Measurements from ENCODE around the gene PLAAT2. TPM values are rescaled to one million over a fixed set of nuclear protein-coding genes. Genes with fewer than 3 reads are reported as not detected.

The PLAAT2 gene
- total and polyA plus RNA-seq, 10 of the 15 experiments (the other 5 are each of a cell fraction or from before 2014, with no cell fraction given) = 4.6 to 25.9 (median 8.6) TPM

DNA sequence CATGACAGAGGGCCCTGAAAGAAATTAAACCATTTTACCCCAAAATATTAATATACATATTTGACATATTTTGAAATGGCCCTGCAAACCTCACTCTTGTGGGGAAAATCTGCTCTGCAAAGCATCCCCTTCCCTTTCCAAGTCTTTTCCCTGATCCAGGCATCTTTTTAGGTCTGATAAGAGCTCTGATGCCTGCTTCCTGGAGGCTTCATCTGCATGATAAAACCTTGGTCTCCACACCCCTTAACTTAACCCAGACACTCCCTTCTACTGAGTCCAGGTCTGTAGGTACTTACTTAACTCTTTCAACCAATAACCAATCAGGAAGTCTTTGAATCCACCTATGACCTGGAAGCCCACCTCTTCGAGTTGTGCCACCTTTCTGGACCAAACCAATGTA lies 59.1 kb downstream of the PLAAT2 start (continued):
- TF ChIP-seq EED (IDR thresholded peaks at IDR 0.05; ENCODE audit: low read depth) = no peak

DNA sequence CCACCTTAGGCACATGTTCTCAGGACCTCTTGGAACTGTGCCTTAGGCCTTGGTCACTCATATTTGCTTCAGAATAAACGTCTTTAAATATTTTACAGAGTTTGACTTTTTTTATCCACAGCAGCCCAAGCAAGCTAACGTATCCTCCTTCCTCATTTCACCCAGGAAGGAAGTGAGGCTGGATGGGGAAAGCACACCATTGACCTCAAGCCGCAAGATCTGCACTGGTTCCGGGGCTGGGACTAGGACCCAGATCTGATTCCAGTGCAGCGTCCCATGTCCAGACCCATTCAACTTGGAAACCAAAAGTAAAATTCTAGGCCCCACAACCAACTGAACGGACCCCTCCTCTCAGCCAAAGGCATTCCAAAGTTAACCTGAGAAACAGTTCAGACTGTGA lies 59.7 kb downstream of the PLAAT2 start:
- no peak overlapping the region for H2AFZ ChIP-seq (ENCODE audit: control insufficient read depth, low read depth, low read length)
- no peak overlapping the region for H3K27ac ChIP-seq (ENCODE audit: control insufficient read depth, insufficient read depth)
- CTCF ChIA-PET = no interaction called here
- ATAC-seq = no peak
- no peak overlapping the region for H3K4me2 ChIP-seq (ENCODE audit: control insufficient read depth, insufficient read depth)
- BruUV-seq (replicated peaks) = no TSS peak
- H3K9ac ChIP-seq (ENCODE audit: control insufficient read depth, insufficient read depth, low read length) = no peak overlapping the region
- in situ Hi-C loops (cut with MboI) = no loop called here
- SMC1A ChIA-PET (ENCODE audit: uncharacterized antibody, unreplicated experiment) = no interaction called here
- FAIRE-seq = no peak
- no peak for DNase-seq (ENCODE audit: low read depth, low spot score)
- no peak overlapping the region for H3K4me3 ChIP-seq
- RAD21 ChIA-PET (ENCODE audit: unreplicated experiment) = no interaction called here
- intact Hi-C loops (cut with micrococcal nuclease; ENCODE audit: unreplicated experiment) = no loop called here
- TF ChIP-seq, protein P1, sequence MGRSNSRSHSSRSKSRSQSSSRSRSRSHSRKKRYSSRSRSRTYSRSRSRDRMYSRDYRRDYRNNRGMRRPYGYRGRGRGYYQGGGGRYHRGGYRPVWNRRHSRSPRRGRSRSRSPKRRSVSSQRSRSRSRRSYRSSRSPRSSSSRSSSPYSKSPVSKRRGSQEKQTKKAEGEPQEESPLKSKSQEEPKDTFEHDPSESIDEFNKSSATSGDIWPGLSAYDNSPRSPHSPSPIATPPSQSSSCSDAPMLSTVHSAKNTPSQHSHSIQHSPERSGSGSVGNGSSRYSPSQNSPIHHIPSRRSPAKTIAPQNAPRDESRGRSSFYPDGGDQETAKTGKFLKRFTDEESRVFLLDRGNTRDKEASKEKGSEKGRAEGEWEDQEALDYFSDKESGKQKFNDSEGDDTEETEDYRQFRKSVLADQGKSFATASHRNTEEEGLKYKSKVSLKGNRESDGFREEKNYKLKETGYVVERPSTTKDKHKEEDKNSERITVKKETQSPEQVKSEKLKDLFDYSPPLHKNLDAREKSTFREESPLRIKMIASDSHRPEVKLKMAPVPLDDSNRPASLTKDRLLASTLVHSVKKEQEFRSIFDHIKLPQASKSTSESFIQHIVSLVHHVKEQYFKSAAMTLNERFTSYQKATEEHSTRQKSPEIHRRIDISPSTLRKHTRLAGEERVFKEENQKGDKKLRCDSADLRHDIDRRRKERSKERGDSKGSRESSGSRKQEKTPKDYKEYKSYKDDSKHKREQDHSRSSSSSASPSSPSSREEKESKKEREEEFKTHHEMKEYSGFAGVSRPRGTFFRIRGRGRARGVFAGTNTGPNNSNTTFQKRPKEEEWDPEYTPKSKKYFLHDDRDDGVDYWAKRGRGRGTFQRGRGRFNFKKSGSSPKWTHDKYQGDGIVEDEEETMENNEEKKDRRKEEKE (IDR thresholded peaks at IDR 0.05) = no peak
- TF ChIP-seq, protein P2, sequence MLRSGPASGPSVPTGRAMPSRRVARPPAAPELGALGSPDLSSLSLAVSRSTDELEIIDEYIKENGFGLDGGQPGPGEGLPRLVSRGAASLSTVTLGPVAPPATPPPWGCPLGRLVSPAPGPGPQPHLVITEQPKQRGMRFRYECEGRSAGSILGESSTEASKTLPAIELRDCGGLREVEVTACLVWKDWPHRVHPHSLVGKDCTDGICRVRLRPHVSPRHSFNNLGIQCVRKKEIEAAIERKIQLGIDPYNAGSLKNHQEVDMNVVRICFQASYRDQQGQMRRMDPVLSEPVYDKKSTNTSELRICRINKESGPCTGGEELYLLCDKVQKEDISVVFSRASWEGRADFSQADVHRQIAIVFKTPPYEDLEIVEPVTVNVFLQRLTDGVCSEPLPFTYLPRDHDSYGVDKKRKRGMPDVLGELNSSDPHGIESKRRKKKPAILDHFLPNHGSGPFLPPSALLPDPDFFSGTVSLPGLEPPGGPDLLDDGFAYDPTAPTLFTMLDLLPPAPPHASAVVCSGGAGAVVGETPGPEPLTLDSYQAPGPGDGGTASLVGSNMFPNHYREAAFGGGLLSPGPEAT (IDR thresholded peaks at IDR 0.05; ENCODE audit: low read depth) = no peak
- TF ChIP-seq, protein P3, sequence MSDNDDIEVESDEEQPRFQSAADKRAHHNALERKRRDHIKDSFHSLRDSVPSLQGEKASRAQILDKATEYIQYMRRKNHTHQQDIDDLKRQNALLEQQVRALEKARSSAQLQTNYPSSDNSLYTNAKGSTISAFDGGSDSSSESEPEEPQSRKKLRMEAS (IDR thresholded peaks at IDR 0.05; ENCODE audit: low read depth, low read length) = no peak
- TF ChIP-seq NBN (IDR thresholded peaks at IDR 0.05) = no peak
- TF ChIP-seq, protein P4, sequence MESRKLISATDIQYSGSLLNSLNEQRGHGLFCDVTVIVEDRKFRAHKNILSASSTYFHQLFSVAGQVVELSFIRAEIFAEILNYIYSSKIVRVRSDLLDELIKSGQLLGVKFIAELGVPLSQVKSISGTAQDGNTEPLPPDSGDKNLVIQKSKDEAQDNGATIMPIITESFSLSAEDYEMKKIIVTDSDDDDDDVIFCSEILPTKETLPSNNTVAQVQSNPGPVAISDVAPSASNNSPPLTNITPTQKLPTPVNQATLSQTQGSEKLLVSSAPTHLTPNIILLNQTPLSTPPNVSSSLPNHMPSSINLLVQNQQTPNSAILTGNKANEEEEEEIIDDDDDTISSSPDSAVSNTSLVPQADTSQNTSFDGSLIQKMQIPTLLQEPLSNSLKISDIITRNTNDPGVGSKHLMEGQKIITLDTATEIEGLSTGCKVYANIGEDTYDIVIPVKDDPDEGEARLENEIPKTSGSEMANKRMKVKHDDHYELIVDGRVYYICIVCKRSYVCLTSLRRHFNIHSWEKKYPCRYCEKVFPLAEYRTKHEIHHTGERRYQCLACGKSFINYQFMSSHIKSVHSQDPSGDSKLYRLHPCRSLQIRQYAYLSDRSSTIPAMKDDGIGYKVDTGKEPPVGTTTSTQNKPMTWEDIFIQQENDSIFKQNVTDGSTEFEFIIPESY (IDR thresholded peaks at IDR 0.05) = no peak
- no peak for TF ChIP-seq YBX1 (IDR thresholded peaks at IDR 0.05)
- no peak for TF ChIP-seq YY1 (IDR thresholded peaks at IDR 0.05; ENCODE audit: low read depth, low read length)
- TF ChIP-seq DPF2 (IDR thresholded peaks at IDR 0.05) = no peak
- TF ChIP-seq BRCA1 (IDR thresholded peaks at IDR 0.05; ENCODE audit: low read depth, low read length) = no peak
- no peak for TF ChIP-seq ZNF217 (IDR thresholded peaks at IDR 0.05)
- peaks cover 3% of the 10 kb centered on the region; the same call in 2 of the 3 replicates for H3K9me3 ChIP-seq (replicated peaks; ENCODE audit: control insufficient read depth, insufficient read depth, low read length)
- POLR2A ChIA-PET = no interaction called here
- H3K79me2 ChIP-seq (ENCODE audit: control insufficient read depth, insufficient read depth, low read length) = no peaks in the 10 kb centered on the region
- no peaks in the 10 kb centered on the region for H3K27me3 ChIP-seq (replicated peaks in 1 of 2; ENCODE audit: control insufficient read depth in 2 of 2, insufficient read depth in 2 of 2, low read length in 1 of 2)
- no peaks in the 10 kb centered on the region for H4K20me1 ChIP-seq (ENCODE audit: control insufficient read depth, insufficient read depth)
- no peaks in the 10 kb centered on the region for H3K36me3 ChIP-seq (ENCODE audit: control insufficient read depth in 2 of 2, insufficient read depth in 2 of 2, low read length in 1 of 2)
- peaks cover 5% of the 10 kb centered on the region; the same call in 1 of the 2 replicates for H3K4me1 ChIP-seq (ENCODE audit: control insufficient read depth, insufficient read depth, low read length)
- 33% methylated on average over 6 of the region's 6 CpGs for WGBS (ENCODE audit: insufficient coverage, insufficient replicate concordance, low lambda C conversion rate, missing lambda C conversion rate)

Data from GM12878 (cell line).